A673 (cell line): ENCODE measurements around the gene ZIC5. TPM values are rescaled to one million over a fixed set of nuclear protein-coding genes. Genes with fewer than 3 reads are reported as not detected.

ENCODE experiments used
- BruUV-seq: library from RNA; stranded (reverse); fragments of 400-500 nt; replicated peaks from 2 replicates; lab custom pipeline; 2021; lab: Mats Ljungman, UMichigan
- CTCF ChIA-PET: fragments of 300-600 bp; sonication (Branson Sonifier 250); formaldehyde crosslinking; loops from one replicate; lab custom pipeline; 2022; ENCODE audit warnings: antibody characterized with exemption; lab: Charles Lee
- POLR2A ChIA-PET: fragments of 300-600 bp; sonication (Branson Sonifier 250); formaldehyde crosslinking; loops from one replicate; lab custom pipeline; 2022; ENCODE audit warnings: antibody characterized with exemption; ENCODE audit not compliant: low non-redundant PET; lab: Charles Lee
- DNase-seq: peaks from one replicate; pipeline ENCODE4 v3.0.0-alpha.2; 2015; ENCODE audit warnings: low spot score
- H3K27ac ChIP-seq: fragments of 200-600 bp; sonication (generic); 2 replicates; pipeline ENCODE4 v1.5.1; 2016; ENCODE audit warnings: mixed run types, low read depth, mild to moderate bottlenecking, mixed read lengths, antibody characterized with exemption, low read length; ENCODE audit not compliant: poor library complexity, severe bottlenecking
- H3K27me3 ChIP-seq: fragments of 200-600 bp; sonication (generic); replicated peaks from 2 replicates; pipeline ENCODE4 v1.6.1; 2017; ENCODE audit warnings: mixed run types, low read depth, mild to moderate bottlenecking, mixed read lengths, antibody characterized with exemption, low read length; ENCODE audit not compliant: insufficient read depth, poor library complexity
- H3K36me3 ChIP-seq: fragments of 200-600 bp; sonication (generic); 2 replicates; pipeline ENCODE4 v1.6.1; 2016; ENCODE audit warnings: mixed run types, mild to moderate bottlenecking, mixed read lengths, antibody characterized with exemption, low read length; ENCODE audit not compliant: insufficient read depth, poor library complexity, severe bottlenecking
- H3K4me1 ChIP-seq: fragments of 200-600 bp; sonication (generic); 2 replicates; pipeline ENCODE4 v1.6.1; 2017; ENCODE audit warnings: mixed run types, mild to moderate bottlenecking, mixed read lengths, antibody characterized with exemption, low read length; ENCODE audit not compliant: insufficient read depth, poor library complexity, severe bottlenecking
- H3K4me3 ChIP-seq: fragments of 200-600 bp; sonication (generic); 2 replicates; pipeline ENCODE4 v1.5.1; 2016; ENCODE audit warnings: low read depth, mixed run types, mild to moderate bottlenecking, mixed read lengths, low read length; ENCODE audit not compliant: poor library complexity, severe bottlenecking
- H3K9me3 ChIP-seq: fragments of 200-600 bp; sonication (generic); 2 replicates; pipeline ENCODE4 v1.6.1; 2016; ENCODE audit warnings: mixed run types, low read depth, mild to moderate bottlenecking, mixed read lengths, antibody characterized with exemption, low read length; ENCODE audit not compliant: poor library complexity, severe bottlenecking
- CTCF ChIP-seq: fragments of 300-800, 200-600 bp; sonication (generic); conservative IDR thresholded peaks from 2 replicates; pipeline ENCODE4 v1.5.1; 2017; ENCODE audit warnings: low read depth, mild to moderate bottlenecking, antibody characterized with exemption, low read length, moderate library complexity, mixed read lengths
- EZH2 ChIP-seq: fragments of 200-600 bp; sonication (generic); IDR thresholded peaks from 2 replicates; pipeline ENCODE4 v1.6.1; 2017; ENCODE audit warnings: borderline replicate concordance, low read depth, mild to moderate bottlenecking, mixed read lengths, antibody characterized with exemption, low read length; ENCODE audit not compliant: poor library complexity, severe bottlenecking
- intact Hi-C: fragments of 100-400 bp; cut with micrococcal nuclease; formaldehyde crosslinking; loops from one replicate; pipeline ENCODE4 v1.10.0; 2022; ENCODE audit not compliant: unreplicated experiment
- total RNA-seq: library from RNA; stranded (reverse); gene quantifications from 2 replicates; pipeline ENCODE4 v1.2.3, GENCODE V29; 2021

Gene ZIC5
- total RNA-seq, 1 experiment from 2014 or later = 25.2 TPM

DNA sequence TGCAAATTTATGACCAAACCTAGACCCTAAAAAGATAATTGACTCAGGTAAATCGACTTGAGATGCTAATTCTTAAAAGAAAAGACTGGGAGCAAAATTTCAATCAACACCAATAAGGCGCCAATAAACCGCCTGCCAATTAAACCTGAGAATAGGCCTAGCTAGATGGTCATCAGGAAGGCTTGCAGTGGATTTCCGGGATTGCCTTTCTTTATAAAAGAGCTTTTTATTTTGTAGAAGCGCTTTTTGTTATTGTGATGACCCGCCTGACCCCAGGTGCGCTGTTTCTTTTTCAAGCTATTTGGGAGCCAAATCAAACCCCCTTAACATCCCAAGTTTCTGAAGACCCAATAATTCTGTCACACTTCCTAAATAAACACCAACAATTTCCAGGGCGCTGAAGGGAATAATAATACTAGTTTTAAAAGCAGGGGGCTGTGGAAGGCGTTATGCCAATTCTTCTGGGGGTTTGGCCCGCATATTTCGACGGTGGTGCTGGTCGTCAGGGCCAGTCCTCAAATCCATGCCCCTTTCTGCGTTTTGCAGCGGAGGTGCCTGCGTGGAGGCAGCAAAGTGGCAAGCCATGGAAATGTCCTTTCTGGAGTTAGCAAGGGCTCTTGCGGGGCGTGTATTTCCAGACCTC is 2.9 kb upstream of the ZIC5 start:
- TF ChIP-seq CTCF = no peak
- no peak for TF ChIP-seq EZH2
- Histone ChIP-seq H3K27me3 (no peaks in the 10 kb centered on the region), H3K36me3 (peaks cover 2% of the 10 kb centered on the region), H3K9me3 (no peaks in the 10 kb centered on the region), H3K27ac (no peak overlapping the region), H3K4me3 (no peak overlapping the region), H3K4me1 (peaks cover 15% of the 10 kb centered on the region)
- POLR2A ChIA-PET = no interaction called here
- CTCF ChIA-PET = no interaction called here
- intact Hi-C loops = no loop called here
- no TSS peak for BruUV-seq
- no peak for DNase-seq

- no peak overlapping the region for H3K27ac ChIP-seq
- H3K36me3 ChIP-seq = peaks cover 9% of the 10 kb centered on the region
- no peak for DNase-seq
- intact Hi-C loops = no loop called here
- peaks cover 11% of the 10 kb centered on the region for H3K4me1 ChIP-seq
- no peak for TF ChIP-seq CTCF
- TF ChIP-seq EZH2 = no peak
- no peak overlapping the region for H3K4me3 ChIP-seq
- ChIA-PET CTCF (no interaction called here), POLR2A (no interaction called here)
- no TSS peak for BruUV-seq
- no peaks in the 10 kb centered on the region for H3K9me3 ChIP-seq
- H3K27me3 ChIP-seq = no peaks in the 10 kb centered on the region
Measured at GRCh38 chr13:99973808-99974185, 2.2 kb upstream of the ZIC5 start.

- Histone ChIP-seq H3K27ac (no peak overlapping the region), H3K4me3 (no peak overlapping the region), H3K36me3 (peaks cover 14% of the 10 kb centered on the region), H3K4me1 (peaks cover 10% of the 10 kb centered on the region), H3K27me3 (no peaks in the 10 kb centered on the region), H3K9me3 (no peaks in the 10 kb centered on the region)
- TF ChIP-seq EZH2 (no peak), CTCF (no peak)
- POLR2A ChIA-PET = no interaction called here
- DNase-seq = no peak
- no TSS peak for BruUV-seq
- CTCF ChIA-PET = no interaction called here
- intact Hi-C loops = no loop called here
Measured at GRCh38 chr13:99973163-99973807, 1.7 kb upstream of the ZIC5 start.
